ENCODE measurements around the gene PCDHGA11.

GRCh38 chr5:141434006-141434405 lies 13.2 kb downstream of the PCDHGA11 start:
- TF ChIP-seq POLR2A (IDR thresholded peaks at IDR 0.05; ENCODE audit: low read length): no peak
- no peak for TF ChIP-seq GATA1 (IDR thresholded peaks at IDR 0.05; ENCODE audit: low read depth, low read length)
